ENCODE data around the gene TNIP3. TPM values are rescaled to one million over a fixed set of nuclear protein-coding genes. Genes with fewer than 3 reads are reported as not detected.

The TNIP3 gene
- total and polyA plus RNA-seq, 2 donors = 2.1 to 3.5 TPM

- no peaks in the 10 kb centered on the region for H3K36me3 ChIP-seq (ENCODE audit: control insufficient read depth in 2 of 2, insufficient read depth in 2 of 2, low read length in 1 of 2)
- 96% methylated on average over 2 of the region's 2 CpGs for WGBS
- no peak overlapping the region for H3K27ac ChIP-seq (ENCODE audit: low read depth in 1 of 2, low read length in 1 of 2)
- H3K27me3 ChIP-seq (ENCODE audit: control insufficient read depth in 2 of 2, insufficient read depth in 1 of 2, low read length in 1 of 2) = no peaks in the 10 kb centered on the region
- no peak overlapping the region for H3K4me3 ChIP-seq (ENCODE audit: low read length in 2 of 2)
- H3K4me1 ChIP-seq (ENCODE audit: control insufficient read depth in 2 of 2, insufficient read depth in 2 of 2, low read length in 2 of 2) = no peaks in the 10 kb centered on the region
- no peak for DNase-seq (ENCODE audit: low read depth in 6 of 9, low spot score in 9 of 9)
- H3K9me3 ChIP-seq (ENCODE audit: control insufficient read depth in 2 of 2, insufficient read depth in 1 of 2, low read length in 1 of 2) = no peaks in the 10 kb centered on the region
Measured at GRCh38 chr4:121108557-121108956, 55.6 kb downstream of the TNIP3 start.

DNA sequence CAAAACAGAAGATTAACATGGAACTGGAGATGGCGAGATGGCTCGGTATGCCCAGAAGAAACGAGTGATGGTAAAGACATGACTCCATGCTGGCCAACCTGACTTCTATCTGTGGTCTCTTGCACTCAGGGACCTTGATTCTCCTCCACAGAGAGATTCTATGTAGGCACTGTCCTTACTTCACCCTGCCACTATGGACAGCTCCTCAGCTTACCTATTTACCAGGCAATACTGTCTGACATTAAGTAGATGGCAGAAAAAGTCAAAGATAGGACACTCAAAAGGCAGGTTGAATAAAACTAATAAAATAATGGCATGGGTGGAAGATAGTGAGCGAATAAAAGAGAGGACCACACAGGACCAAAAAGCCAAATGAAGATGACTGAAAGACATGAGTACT lies 56.6 kb downstream of the TNIP3 start:
- 98% methylated on average over 4 of the region's 4 CpGs for WGBS
- DNase-seq (ENCODE audit: low read depth in 6 of 9, low spot score in 9 of 9) = no peak

GRCh38 chr4:121100093-121100775 lies 63.9 kb downstream of the TNIP3 start:
- 96% methylated on average over 2 of the region's 2 CpGs for WGBS
- Histone ChIP-seq H3K27me3 (ENCODE audit: control insufficient read depth in 2 of 2, insufficient read depth in 1 of 2, low read length in 1 of 2) (no peaks in the 10 kb centered on the region), H3K4me3 (ENCODE audit: low read length in 2 of 2) (no peak overlapping the region), H3K27ac (ENCODE audit: low read depth in 1 of 2, low read length in 1 of 2) (no peak overlapping the region), H3K36me3 (ENCODE audit: control insufficient read depth in 2 of 2, insufficient read depth in 2 of 2, low read length in 1 of 2) (no peaks in the 10 kb centered on the region), H3K9me3 (ENCODE audit: control insufficient read depth in 2 of 2, insufficient read depth in 1 of 2, low read length in 1 of 2) (no peaks in the 10 kb centered on the region), H3K4me1 (ENCODE audit: control insufficient read depth in 2 of 2, insufficient read depth in 2 of 2, low read length in 2 of 2) (no peaks in the 10 kb centered on the region)
- DNase-seq (ENCODE audit: low read depth in 6 of 9, low spot score in 9 of 9) = no peak

More for the DNA sequence above, 56.6 kb downstream of the TNIP3 start:
- Histone ChIP-seq H3K27ac (ENCODE audit: low read depth in 1 of 2, low read length in 1 of 2) (no peak overlapping the region), H3K36me3 (ENCODE audit: control insufficient read depth in 2 of 2, insufficient read depth in 2 of 2, low read length in 1 of 2) (no peaks in the 10 kb centered on the region), H3K9me3 (ENCODE audit: control insufficient read depth in 2 of 2, insufficient read depth in 1 of 2, low read length in 1 of 2) (no peaks in the 10 kb centered on the region), H3K27me3 (ENCODE audit: control insufficient read depth in 2 of 2, insufficient read depth in 1 of 2, low read length in 1 of 2) (no peaks in the 10 kb centered on the region), H3K4me1 (ENCODE audit: control insufficient read depth in 2 of 2, insufficient read depth in 2 of 2, low read length in 2 of 2) (no peaks in the 10 kb centered on the region), H3K4me3 (ENCODE audit: low read length in 2 of 2) (no peak overlapping the region)

DNA sequence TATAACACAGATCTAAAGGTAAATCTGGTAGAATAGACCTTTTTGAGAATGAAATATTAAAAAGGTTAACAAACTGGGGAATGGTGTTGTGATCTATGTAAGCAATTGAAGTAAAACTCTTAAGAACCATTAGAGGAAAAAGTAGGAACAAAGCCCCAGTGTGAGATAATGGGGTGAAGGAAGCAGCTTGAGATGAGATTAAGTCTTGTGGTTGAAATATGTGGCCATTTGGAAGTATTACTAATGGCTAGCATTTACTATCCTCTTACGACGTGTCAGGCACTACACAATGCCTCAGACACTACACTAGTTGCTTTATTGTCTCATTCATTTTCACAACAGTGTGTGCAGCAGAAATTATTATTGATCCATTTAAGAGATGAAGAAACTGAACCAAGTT lies 65.9 kb downstream of the TNIP3 start:
- Histone ChIP-seq H3K27me3 (ENCODE audit: control insufficient read depth in 2 of 2, insufficient read depth in 1 of 2, low read length in 1 of 2) (no peaks in the 10 kb centered on the region), H3K9me3 (ENCODE audit: control insufficient read depth in 2 of 2, insufficient read depth in 1 of 2, low read length in 1 of 2) (no peaks in the 10 kb centered on the region), H3K4me1 (ENCODE audit: control insufficient read depth in 2 of 2, insufficient read depth in 2 of 2, low read length in 2 of 2) (no peaks in the 10 kb centered on the region), H3K36me3 (ENCODE audit: control insufficient read depth in 2 of 2, insufficient read depth in 2 of 2, low read length in 1 of 2) (no peaks in the 10 kb centered on the region), H3K27ac (ENCODE audit: low read depth in 1 of 2, low read length in 1 of 2) (no peak overlapping the region), H3K4me3 (ENCODE audit: low read length in 2 of 2) (no peak overlapping the region)
- DNase-seq (ENCODE audit: low read depth in 6 of 9, low spot score in 9 of 9) = no peak
- 61% methylated on average over 2 of the region's 2 CpGs for whole genome bisulfite sequencing

GRCh38 chr4:121096629-121097028 lies 67.5 kb downstream of the TNIP3 start:
- 44% methylated on average over 2 of the region's 2 CpGs for WGBS
- DNase-seq (ENCODE audit: low read depth in 6 of 9, low spot score in 9 of 9) = peak in 2 of 9 donors; percentile 14 to 53
- no peaks in the 10 kb centered on the region for H3K27me3 ChIP-seq (ENCODE audit: control insufficient read depth in 2 of 2, insufficient read depth in 1 of 2, low read length in 1 of 2)

GRCh38 chr4:121096191-121096590 lies 67.9 kb downstream of the TNIP3 start:
- H3K4me1 ChIP-seq (ENCODE audit: control insufficient read depth in 2 of 2, insufficient read depth in 2 of 2, low read length in 2 of 2) = no peaks in the 10 kb centered on the region
- no peak overlapping the region for H3K4me3 ChIP-seq (ENCODE audit: low read length in 2 of 2)
- no peaks in the 10 kb centered on the region for H3K36me3 ChIP-seq (ENCODE audit: control insufficient read depth in 2 of 2, insufficient read depth in 2 of 2, low read length in 1 of 2)
- H3K9me3 ChIP-seq (ENCODE audit: control insufficient read depth in 2 of 2, insufficient read depth in 1 of 2, low read length in 1 of 2) = no peaks in the 10 kb centered on the region
- no peak overlapping the region for H3K27ac ChIP-seq (ENCODE audit: low read depth in 1 of 2, low read length in 1 of 2)
- H3K27me3 ChIP-seq (ENCODE audit: control insufficient read depth in 2 of 2, insufficient read depth in 1 of 2, low read length in 1 of 2) = no peaks in the 10 kb centered on the region
- no peak for DNase-seq (ENCODE audit: low read depth in 6 of 9, low spot score in 9 of 9)

More at GRCh38 chr4:121096629-121097028, 67.5 kb downstream of the TNIP3 start:
- no peaks in the 10 kb centered on the region for H3K36me3 ChIP-seq (ENCODE audit: control insufficient read depth in 2 of 2, insufficient read depth in 2 of 2, low read length in 1 of 2)
- no peaks in the 10 kb centered on the region for H3K9me3 ChIP-seq (ENCODE audit: control insufficient read depth in 2 of 2, insufficient read depth in 1 of 2, low read length in 1 of 2)
- H3K4me1 ChIP-seq (ENCODE audit: control insufficient read depth in 2 of 2, insufficient read depth in 2 of 2, low read length in 2 of 2) = no peaks in the 10 kb centered on the region
- no peak overlapping the region for H3K27ac ChIP-seq (ENCODE audit: low read depth in 1 of 2, low read length in 1 of 2)
- H3K4me3 ChIP-seq (ENCODE audit: low read length in 2 of 2) = no peak overlapping the region

- Histone ChIP-seq H3K9me3 (ENCODE audit: control insufficient read depth in 2 of 2, insufficient read depth in 1 of 2, low read length in 1 of 2) (no peaks in the 10 kb centered on the region), H3K27ac (ENCODE audit: low read depth in 1 of 2, low read length in 1 of 2) (no peak overlapping the region)
- WGBS = 95% methylated on average over 3 of the region's 3 CpGs
Measured at GRCh38 chr4:121094297-121094966, 69.7 kb downstream of the TNIP3 start.

GRCh38 chr4:121093261-121093660 lies 70.9 kb downstream of the TNIP3 start:
- Histone ChIP-seq H3K4me1 (ENCODE audit: control insufficient read depth in 2 of 2, insufficient read depth in 2 of 2, low read length in 2 of 2) (no peaks in the 10 kb centered on the region), H3K4me3 (ENCODE audit: low read length in 2 of 2) (no peak overlapping the region), H3K36me3 (ENCODE audit: control insufficient read depth in 2 of 2, insufficient read depth in 2 of 2, low read length in 1 of 2) (no peaks in the 10 kb centered on the region), H3K27me3 (ENCODE audit: control insufficient read depth in 2 of 2, insufficient read depth in 1 of 2, low read length in 1 of 2) (no peaks in the 10 kb centered on the region), H3K27ac (ENCODE audit: low read depth in 1 of 2, low read length in 1 of 2) (no peak overlapping the region), H3K9me3 (ENCODE audit: control insufficient read depth in 2 of 2, insufficient read depth in 1 of 2, low read length in 1 of 2) (no peaks in the 10 kb centered on the region)
- no peak for DNase-seq (ENCODE audit: low read depth in 6 of 9, low spot score in 9 of 9)

More at GRCh38 chr4:121094297-121094966, 69.7 kb downstream of the TNIP3 start:
- Histone ChIP-seq H3K4me3 (ENCODE audit: low read length in 2 of 2) (no peak overlapping the region), H3K4me1 (ENCODE audit: control insufficient read depth in 2 of 2, insufficient read depth in 2 of 2, low read length in 2 of 2) (no peaks in the 10 kb centered on the region), H3K27me3 (ENCODE audit: control insufficient read depth in 2 of 2, insufficient read depth in 1 of 2, low read length in 1 of 2) (no peaks in the 10 kb centered on the region), H3K36me3 (ENCODE audit: control insufficient read depth in 2 of 2, insufficient read depth in 2 of 2, low read length in 1 of 2) (no peaks in the 10 kb centered on the region)
- DNase-seq (ENCODE audit: low read depth in 6 of 9, low spot score in 9 of 9) = no peak

GRCh38 chr4:121091941-121092340 lies 72.2 kb downstream of the TNIP3 start:
- no peaks in the 10 kb centered on the region for H3K36me3 ChIP-seq (ENCODE audit: control insufficient read depth in 2 of 2, insufficient read depth in 2 of 2, low read length in 1 of 2)
- H3K4me3 ChIP-seq (ENCODE audit: low read length in 2 of 2) = no peak overlapping the region
- H3K9me3 ChIP-seq (ENCODE audit: control insufficient read depth in 2 of 2, insufficient read depth in 1 of 2, low read length in 1 of 2) = no peaks in the 10 kb centered on the region
- no peaks in the 10 kb centered on the region for H3K4me1 ChIP-seq (ENCODE audit: control insufficient read depth in 2 of 2, insufficient read depth in 2 of 2, low read length in 2 of 2)
- DNase-seq (ENCODE audit: low read depth in 6 of 9, low spot score in 9 of 9) = no peak
- H3K27me3 ChIP-seq (ENCODE audit: control insufficient read depth in 2 of 2, insufficient read depth in 1 of 2, low read length in 1 of 2) = no peaks in the 10 kb centered on the region
- no peak overlapping the region for H3K27ac ChIP-seq (ENCODE audit: low read depth in 1 of 2, low read length in 1 of 2)

All from thymus (tissue), 11 donors.